ENCODE measurements around the gene KCNH3. TPM values are rescaled to one million over a fixed set of nuclear protein-coding genes. Genes with fewer than 3 reads are reported as not detected.
"Not testable (repeated sequence)": the region's sequence is repeated elsewhere in the genome, so short reads cannot be mapped to it uniquely, and the experiment has no call there.

Gene KCNH3
- total and polyA plus RNA-seq, 2 donors = 1.4 to 3.3 TPM

GRCh38 chr12:49503674-49504180 is 35.1 kb upstream of the KCNH3 start:
- Histone ChIP-seq H3K36me3 (ENCODE audit: control insufficient read depth in 2 of 2, insufficient read depth in 2 of 2, low read length in 1 of 2) (peaks cover 0 to 3% of the 10 kb centered on the region in 2 donors), H3K27ac (ENCODE audit: low read depth in 1 of 2, low read length in 1 of 2) (peak overlapping the region; percentile 13 to 27)
- no peak for DNase-seq (ENCODE audit: low read depth in 6 of 9, low spot score in 9 of 9)

GRCh38 chr12:49505672-49506071 is 33.2 kb upstream of the KCNH3 start:
- H3K36me3 ChIP-seq (ENCODE audit: control insufficient read depth in 2 of 2, insufficient read depth in 2 of 2, low read length in 1 of 2) = no peaks in the 10 kb centered on the region
- peaks cover 0 to 8% of the 10 kb centered on the region in 2 donors for H3K4me1 ChIP-seq (ENCODE audit: control insufficient read depth in 2 of 2, insufficient read depth in 2 of 2, low read length in 2 of 2)
- H3K9me3 ChIP-seq (ENCODE audit: control insufficient read depth in 2 of 2, insufficient read depth in 1 of 2, low read length in 1 of 2) = no peaks in the 10 kb centered on the region
- no peak overlapping the region for H3K27ac ChIP-seq (ENCODE audit: low read depth in 1 of 2, low read length in 1 of 2)
- H3K4me3 ChIP-seq (ENCODE audit: low read length in 2 of 2) = no peak overlapping the region
- no peaks in the 10 kb centered on the region for H3K27me3 ChIP-seq (ENCODE audit: control insufficient read depth in 2 of 2, insufficient read depth in 1 of 2, low read length in 1 of 2)
- DNase-seq (ENCODE audit: low read depth in 6 of 9, low spot score in 9 of 9) = no peak

More at GRCh38 chr12:49503674-49504180, 35.1 kb upstream of the KCNH3 start:
- Histone ChIP-seq H3K4me3 (ENCODE audit: low read length in 2 of 2) (no peak overlapping the region), H3K4me1 (ENCODE audit: control insufficient read depth in 2 of 2, insufficient read depth in 2 of 2, low read length in 2 of 2) (peaks cover 0 to 8% of the 10 kb centered on the region in 2 donors), H3K27me3 (ENCODE audit: control insufficient read depth in 2 of 2, insufficient read depth in 1 of 2, low read length in 1 of 2) (no peaks in the 10 kb centered on the region), H3K9me3 (ENCODE audit: control insufficient read depth in 2 of 2, insufficient read depth in 1 of 2, low read length in 1 of 2) (no peaks in the 10 kb centered on the region)
- WGBS = 94% methylated on average over 5 of the region's 5 CpGs

- peaks cover 0 to 3% of the 10 kb centered on the region in 2 donors for H3K4me1 ChIP-seq (ENCODE audit: control insufficient read depth in 2 of 2, insufficient read depth in 2 of 2, low read length in 2 of 2)
- DNase-seq (ENCODE audit: low read depth in 6 of 9, low spot score in 9 of 9) = no peak
- no peaks in the 10 kb centered on the region for H3K27me3 ChIP-seq (ENCODE audit: control insufficient read depth in 2 of 2, insufficient read depth in 1 of 2, low read length in 1 of 2)
- H3K36me3 ChIP-seq (ENCODE audit: control insufficient read depth in 2 of 2, insufficient read depth in 2 of 2, low read length in 1 of 2) = no peaks in the 10 kb centered on the region
- H3K9me3 ChIP-seq (ENCODE audit: control insufficient read depth in 2 of 2, insufficient read depth in 1 of 2, low read length in 1 of 2) = no peaks in the 10 kb centered on the region
- H3K27ac ChIP-seq (ENCODE audit: low read depth in 1 of 2, low read length in 1 of 2) = no peak overlapping the region
- H3K4me3 ChIP-seq (ENCODE audit: low read length in 2 of 2) = no peak overlapping the region
- 98% methylated on average over 4 of the region's 4 CpGs for WGBS
Measured at GRCh38 chr12:49507139-49507538, 31.7 kb upstream of the KCNH3 start.

- 96% methylated on average over 8 of the region's 8 CpGs for WGBS
- H3K4me3 ChIP-seq (ENCODE audit: low read length in 2 of 2); DNase-seq (ENCODE audit: low read depth in 6 of 9, low spot score in 9 of 9); H3K27me3 ChIP-seq (ENCODE audit: control insufficient read depth in 2 of 2, insufficient read depth in 1 of 2, low read length in 1 of 2); H3K4me1 ChIP-seq (ENCODE audit: control insufficient read depth in 2 of 2, insufficient read depth in 2 of 2, low read length in 2 of 2); H3K9me3 ChIP-seq (ENCODE audit: control insufficient read depth in 2 of 2, insufficient read depth in 1 of 2, low read length in 1 of 2); H3K36me3 ChIP-seq (ENCODE audit: control insufficient read depth in 2 of 2, insufficient read depth in 2 of 2, low read length in 1 of 2); H3K27ac ChIP-seq (ENCODE audit: low read depth in 1 of 2, low read length in 1 of 2): not testable (repeated sequence)
Measured at GRCh38 chr12:49509681-49510080, 29.1 kb upstream of the KCNH3 start.

GRCh38 chr12:49511410-49511809 is 27.4 kb upstream of the KCNH3 start:
- H3K27ac ChIP-seq (ENCODE audit: low read depth in 1 of 2, low read length in 1 of 2) = no peak overlapping the region
- H3K9me3 ChIP-seq (ENCODE audit: control insufficient read depth in 2 of 2, insufficient read depth in 1 of 2, low read length in 1 of 2) = no peaks in the 10 kb centered on the region
- no peaks in the 10 kb centered on the region for H3K27me3 ChIP-seq (ENCODE audit: control insufficient read depth in 2 of 2, insufficient read depth in 1 of 2, low read length in 1 of 2)
- no peak overlapping the region for H3K4me3 ChIP-seq (ENCODE audit: low read length in 2 of 2)
- no peak for DNase-seq (ENCODE audit: low read depth in 6 of 9, low spot score in 9 of 9)
- H3K36me3 ChIP-seq (ENCODE audit: control insufficient read depth in 2 of 2, insufficient read depth in 2 of 2, low read length in 1 of 2) = no peaks in the 10 kb centered on the region
- H3K4me1 ChIP-seq (ENCODE audit: control insufficient read depth in 2 of 2, insufficient read depth in 2 of 2, low read length in 2 of 2) = no peaks in the 10 kb centered on the region

- Histone ChIP-seq H3K4me3 (ENCODE audit: low read length in 2 of 2) (no peak overlapping the region), H3K27ac (ENCODE audit: low read depth in 1 of 2, low read length in 1 of 2) (no peak overlapping the region), H3K4me1 (ENCODE audit: control insufficient read depth in 2 of 2, insufficient read depth in 2 of 2, low read length in 2 of 2) (no peaks in the 10 kb centered on the region), H3K36me3 (ENCODE audit: control insufficient read depth in 2 of 2, insufficient read depth in 2 of 2, low read length in 1 of 2) (no peaks in the 10 kb centered on the region), H3K9me3 (ENCODE audit: control insufficient read depth in 2 of 2, insufficient read depth in 1 of 2, low read length in 1 of 2) (no peaks in the 10 kb centered on the region), H3K27me3 (ENCODE audit: control insufficient read depth in 2 of 2, insufficient read depth in 1 of 2, low read length in 1 of 2) (no peaks in the 10 kb centered on the region)
- no peak for DNase-seq (ENCODE audit: low read depth in 6 of 9, low spot score in 9 of 9)
- 91% methylated on average over 1 of the region's 1 CpG for WGBS
Measured at GRCh38 chr12:49512546-49512945, 26.3 kb upstream of the KCNH3 start.

- peaks cover 0 to 6% of the 10 kb centered on the region in 2 donors for H3K36me3 ChIP-seq (ENCODE audit: control insufficient read depth in 2 of 2, insufficient read depth in 2 of 2, low read length in 1 of 2)
- H3K27me3 ChIP-seq (ENCODE audit: control insufficient read depth in 2 of 2, insufficient read depth in 1 of 2, low read length in 1 of 2) = no peaks in the 10 kb centered on the region
- H3K9me3 ChIP-seq (ENCODE audit: control insufficient read depth in 2 of 2, insufficient read depth in 1 of 2, low read length in 1 of 2) = no peaks in the 10 kb centered on the region
- 95% methylated on average over 5 of the region's 5 CpGs for WGBS
- H3K4me1 ChIP-seq (ENCODE audit: control insufficient read depth in 2 of 2, insufficient read depth in 2 of 2, low read length in 2 of 2) = no peaks in the 10 kb centered on the region
- DNase-seq (ENCODE audit: low read depth in 6 of 9, low spot score in 9 of 9) = no peak
- no peak overlapping the region for H3K27ac ChIP-seq (ENCODE audit: low read depth in 1 of 2, low read length in 1 of 2)
- H3K4me3 ChIP-seq (ENCODE audit: low read length in 2 of 2) = no peak overlapping the region
Measured at GRCh38 chr12:49515266-49515665, 23.6 kb upstream of the KCNH3 start.

- Histone ChIP-seq H3K4me3 (ENCODE audit: low read length in 2 of 2) (no peak overlapping the region), H3K36me3 (ENCODE audit: control insufficient read depth in 2 of 2, insufficient read depth in 2 of 2, low read length in 1 of 2) (peaks cover 10% of the 10 kb centered on the region in 2 donors), H3K4me1 (ENCODE audit: control insufficient read depth in 2 of 2, insufficient read depth in 2 of 2, low read length in 2 of 2) (no peaks in the 10 kb centered on the region), H3K9me3 (ENCODE audit: control insufficient read depth in 2 of 2, insufficient read depth in 1 of 2, low read length in 1 of 2) (no peaks in the 10 kb centered on the region), H3K27ac (ENCODE audit: low read depth in 1 of 2, low read length in 1 of 2) (no peak overlapping the region), H3K27me3 (ENCODE audit: control insufficient read depth in 2 of 2, insufficient read depth in 1 of 2, low read length in 1 of 2) (no peaks in the 10 kb centered on the region)
- WGBS = 84% methylated on average over 2 of the region's 2 CpGs
- DNase-seq (ENCODE audit: low read depth in 6 of 9, low spot score in 9 of 9) = no peak
Measured at GRCh38 chr12:49518914-49519573, 19.8 kb upstream of the KCNH3 start.

GRCh38 chr12:49519574-49519936 is 19.3 kb upstream of the KCNH3 start:
- H3K9me3 ChIP-seq (ENCODE audit: control insufficient read depth in 2 of 2, insufficient read depth in 1 of 2, low read length in 1 of 2) = no peaks in the 10 kb centered on the region
- H3K36me3 ChIP-seq (ENCODE audit: control insufficient read depth in 2 of 2, insufficient read depth in 2 of 2, low read length in 1 of 2) = peaks cover 10% of the 10 kb centered on the region in 2 donors
- H3K4me1 ChIP-seq (ENCODE audit: control insufficient read depth in 2 of 2, insufficient read depth in 2 of 2, low read length in 2 of 2) = no peaks in the 10 kb centered on the region
- no peaks in the 10 kb centered on the region for H3K27me3 ChIP-seq (ENCODE audit: control insufficient read depth in 2 of 2, insufficient read depth in 1 of 2, low read length in 1 of 2)
- WGBS = 98% methylated on average over 5 of the region's 5 CpGs
- DNase-seq (ENCODE audit: low read depth in 6 of 9, low spot score in 9 of 9) = no peak
- H3K27ac ChIP-seq (ENCODE audit: low read depth in 1 of 2, low read length in 1 of 2) = no peak overlapping the region
- no peak overlapping the region for H3K4me3 ChIP-seq (ENCODE audit: low read length in 2 of 2)

All from thymus (tissue), 11 donors.